Upper lobe of left lung (tissue), 4 donors: ENCODE data around the gene LINGO1.

Experiments
- CTCF ChIP-seq, 6 experiments: fragments of 450-650 bp in 4 of 6; fragments of 200-600 bp in 2 of 6; sonication (generic) in 2 of 6; IDR thresholded peaks; one replicate each; pipeline ENCODE4 v1.5.1; 2016 to 2019; ENCODE audit warnings: antibody characterized with exemption in 6 of 6
- EP300 ChIP-seq, 4 donors: sonication (generic); formaldehyde crosslinking; IDR thresholded peaks; one replicate each; pipeline ENCODE4 v1.5.1; 2017; ENCODE audit warnings: antibody characterized with exemption in 4 of 4, control low read depth in 2 of 4
- POLR2A ChIP-seq, 4 donors: fragments of 450-650 bp; IDR thresholded peaks; one replicate each; pipeline ENCODE4 v1.5.1; 2016 to 2017; ENCODE audit warnings: antibody characterized with exemption in 4 of 4, mild to moderate bottlenecking in 2 of 4

- TF ChIP-seq CTCF (IDR thresholded peaks at IDR 0.05) (no peak), EP300 (IDR thresholded peaks at IDR 0.05) (no peak), POLR2A (IDR thresholded peaks at IDR 0.05) (no peak)
Measured at GRCh38 chr15:77591968-77592613, 40.6 kb downstream of the LINGO1 start.
